Ovary (tissue), 3 donors: ENCODE data around the gene CDH11.

ENCODE experiments used
- POLR2A ChIP-seq: fragments of 450-650 bp; IDR thresholded peaks from one replicate; pipeline ENCODE4 v1.6.1; 2017; ENCODE audit warnings: antibody characterized with exemption, mild to moderate bottlenecking, moderate library complexity
- TF ChIP-seq, protein P1 (sequence below), 3 donors: fragments of 450-650 bp in 2 of 3; fragments of 200-600 bp in 1 of 3; IDR thresholded peaks; one replicate each; pipeline versions ENCODE4 v1.5.1 to v1.8.0; 2016 to 2022; ENCODE audit warnings: antibody characterized with exemption in 3 of 3, mild to moderate bottlenecking in 1 of 3
- donor health status: DM: no; HTN: no; CAD: no.

DNA sequence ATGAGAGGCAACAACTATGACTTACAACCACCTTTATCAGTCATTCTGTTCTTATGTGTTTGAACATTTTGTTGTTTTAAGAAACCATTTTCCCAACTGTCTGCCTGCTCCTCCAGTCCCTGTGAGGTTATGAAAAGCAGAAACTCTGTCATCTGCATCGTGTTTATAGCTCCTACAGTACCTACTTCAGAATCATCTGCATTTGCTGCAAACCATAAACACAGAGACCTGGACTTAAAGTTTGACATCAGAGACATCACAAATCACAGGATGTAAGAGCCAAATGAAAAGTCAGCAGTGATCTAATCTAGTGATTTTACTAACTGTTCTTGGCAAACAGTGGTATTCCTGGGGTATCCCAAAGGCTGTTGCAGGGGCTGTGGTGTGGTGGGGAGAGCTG, 55.2 kb downstream of the CDH11 start:
- TF ChIP-seq, protein P1, sequence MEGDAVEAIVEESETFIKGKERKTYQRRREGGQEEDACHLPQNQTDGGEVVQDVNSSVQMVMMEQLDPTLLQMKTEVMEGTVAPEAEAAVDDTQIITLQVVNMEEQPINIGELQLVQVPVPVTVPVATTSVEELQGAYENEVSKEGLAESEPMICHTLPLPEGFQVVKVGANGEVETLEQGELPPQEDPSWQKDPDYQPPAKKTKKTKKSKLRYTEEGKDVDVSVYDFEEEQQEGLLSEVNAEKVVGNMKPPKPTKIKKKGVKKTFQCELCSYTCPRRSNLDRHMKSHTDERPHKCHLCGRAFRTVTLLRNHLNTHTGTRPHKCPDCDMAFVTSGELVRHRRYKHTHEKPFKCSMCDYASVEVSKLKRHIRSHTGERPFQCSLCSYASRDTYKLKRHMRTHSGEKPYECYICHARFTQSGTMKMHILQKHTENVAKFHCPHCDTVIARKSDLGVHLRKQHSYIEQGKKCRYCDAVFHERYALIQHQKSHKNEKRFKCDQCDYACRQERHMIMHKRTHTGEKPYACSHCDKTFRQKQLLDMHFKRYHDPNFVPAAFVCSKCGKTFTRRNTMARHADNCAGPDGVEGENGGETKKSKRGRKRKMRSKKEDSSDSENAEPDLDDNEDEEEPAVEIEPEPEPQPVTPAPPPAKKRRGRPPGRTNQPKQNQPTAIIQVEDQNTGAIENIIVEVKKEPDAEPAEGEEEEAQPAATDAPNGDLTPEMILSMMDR (IDR thresholded peaks at IDR 0.05): no peak
- TF ChIP-seq POLR2A: no peak
